Breast epithelium (tissue), 4 donors: ENCODE data around the gene KIF1A. TPM values are rescaled to one million over a fixed set of nuclear protein-coding genes. Genes with fewer than 3 reads are reported as not detected.

ENCODE experiments used
- DNase-seq, 2 donors: peaks; one replicate each; pipeline ENCODE4 v3.0.0-alpha.2; 2019; ENCODE audit warnings: low spot score in 2 of 2
- H3K27ac ChIP-seq, 2 donors: fragments of 200-600 bp; sonication (generic) in 1 of 2; one replicate each; pipeline ENCODE4 v1.5.1; 2016 to 2019; ENCODE audit warnings: mild to moderate bottlenecking in 1 of 2
- H3K27me3 ChIP-seq, 2 donors: fragments of 200-600 bp; sonication (generic) in 1 of 2; one replicate each; pipeline versions ENCODE4 v1.5.1 to v1.6.0; 2017 to 2019; ENCODE audit warnings: control low read depth in 1 of 2, mild to moderate bottlenecking in 1 of 2
- H3K36me3 ChIP-seq: fragments of 200-600 bp; one replicate; pipeline ENCODE4 v1.5.1; 2019
- H3K4me1 ChIP-seq, 2 donors: fragments of 200-600 bp; sonication (generic); one replicate each; pipeline ENCODE4 v1.5.1; 2016 to 2019; ENCODE audit warnings: control low read depth in 1 of 2
- H3K4me3 ChIP-seq, 3 donors: fragments of 200-600 bp; sonication (generic); 1 replicate in 2 of 3; 2 replicates in 1 of 3; pipeline ENCODE4 v1.5.1; 2016 to 2019; ENCODE audit warnings: mild to moderate bottlenecking in 3 of 3, moderate library complexity in 2 of 3
- H3K9me3 ChIP-seq, 2 donors: fragments of 200-600 bp; sonication (generic) in 1 of 2; one replicate each; pipeline ENCODE4 v1.5.1; 2016 to 2019; ENCODE audit warnings: control low read depth in 1 of 2
- CTCF ChIP-seq, 3 donors: fragments of 450-650 bp; IDR thresholded peaks; one replicate each; pipeline ENCODE4 v1.5.1; 2016 to 2017; ENCODE audit warnings: antibody characterized with exemption in 3 of 3, mild to moderate bottlenecking in 3 of 3, moderate library complexity in 3 of 3
- POLR2A ChIP-seq: fragments of 450-650 bp; IDR thresholded peaks from one replicate; pipeline ENCODE4 v1.6.1; 2016; ENCODE audit warnings: antibody characterized with exemption, mild to moderate bottlenecking, moderate library complexity
- POLR2AphosphoS5 ChIP-seq, 3 donors: sonication (generic); formaldehyde crosslinking; IDR thresholded peaks; one replicate each; pipeline ENCODE4 v1.6.1; 2017; ENCODE audit warnings: antibody characterized with exemption in 3 of 3
- intact Hi-C: fragments of 100-400 bp; cut with DNase I; formaldehyde crosslinking; loops from one replicate; pipeline ENCODE4 v1.15.1; 2023; ENCODE audit warnings: low total_unique reads
- total RNA-seq, 3 donors: library from RNA; depleted of rRNA; stranded (reverse); fragments of >200 nt; gene quantifications; one replicate each; pipeline ENCODE4 v1.1.0, GENCODE V29; 2016

Gene KIF1A
- total RNA-seq, 3 donors from 2014 or later: under 0.01 to 0.29 TPM; not detected in 1

- TF ChIP-seq CTCF (IDR thresholded peaks at IDR 0.05): no peak
- no peak for TF ChIP-seq POLR2AphosphoS5 (IDR thresholded peaks at IDR 0.05)
- no peak for TF ChIP-seq POLR2A
- H3K27ac ChIP-seq: no peak overlapping the region
- DNase-seq: no peak
- intact Hi-C loops: no loop called here
- no peaks in the 10 kb centered on the region for H3K9me3 ChIP-seq
- no peaks in the 10 kb centered on the region for H3K4me1 ChIP-seq
- no peaks in the 10 kb centered on the region for H3K27me3 ChIP-seq
- H3K4me3 ChIP-seq: no peak overlapping the region
- H3K36me3 ChIP-seq: no peaks in the 10 kb centered on the region
These were observed 97.6 kb downstream of the KIF1A start for GRCh38 chr2:240722376-240722775.

DNA sequence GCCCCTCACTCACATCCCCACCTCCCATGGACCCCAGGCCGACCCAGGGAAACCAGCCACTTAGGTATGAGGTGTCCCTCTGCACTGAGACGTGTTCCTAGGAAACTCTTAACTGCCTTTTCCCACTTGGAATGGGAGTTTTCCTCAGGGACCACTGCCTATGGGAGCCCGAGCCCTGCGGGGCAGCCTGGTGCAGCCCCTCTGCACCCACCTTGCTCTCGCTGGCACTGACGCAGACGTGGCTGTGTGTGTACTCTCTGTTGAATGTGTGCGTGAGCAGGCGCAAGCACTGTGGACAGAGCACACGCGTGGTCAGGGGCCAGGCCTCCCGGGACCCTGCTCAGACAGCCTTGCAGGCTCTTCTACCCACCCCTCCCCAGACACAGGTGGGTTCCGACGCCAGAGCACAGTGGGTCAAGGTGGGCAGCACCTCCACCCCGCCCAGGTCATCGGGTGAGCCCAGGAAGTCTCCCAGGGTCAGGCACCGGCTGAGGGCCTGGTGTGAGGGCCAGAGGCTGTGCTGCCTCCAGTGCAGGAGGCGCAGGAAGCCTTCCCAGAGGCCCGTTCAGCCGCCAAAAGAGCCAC, 98.3 kb downstream of the KIF1A start:
- DNase-seq: no peak
- intact Hi-C loops: no loop called here
- Histone ChIP-seq H3K9me3 (no peaks in the 10 kb centered on the region), H3K27ac (no peak overlapping the region), H3K4me3 (no peak overlapping the region), H3K36me3 (no peaks in the 10 kb centered on the region), H3K27me3 (no peaks in the 10 kb centered on the region), H3K4me1 (no peaks in the 10 kb centered on the region)
- no peak for TF ChIP-seq CTCF (IDR thresholded peaks at IDR 0.05)
- no peak for TF ChIP-seq POLR2AphosphoS5 (IDR thresholded peaks at IDR 0.05)
- TF ChIP-seq POLR2A: no peak

GRCh38 chr2:240720686-240721595, 99.1 kb downstream of the KIF1A start:
- no peaks in the 10 kb centered on the region for H3K36me3 ChIP-seq
- H3K27me3 ChIP-seq: peaks cover 0 to under 1% of the 10 kb centered on the region in 2 donors
- intact Hi-C loops: no loop called here
- no peak overlapping the region for H3K27ac ChIP-seq
- TF ChIP-seq POLR2A (no peak), POLR2AphosphoS5 (IDR thresholded peaks at IDR 0.05) (no peak), CTCF (IDR thresholded peaks at IDR 0.05) (no peak)
- no peaks in the 10 kb centered on the region for H3K9me3 ChIP-seq
- H3K4me3 ChIP-seq: no peak overlapping the region
- no peak for DNase-seq
- no peaks in the 10 kb centered on the region for H3K4me1 ChIP-seq

GRCh38 chr2:240719676-240720545, 100.1 kb downstream of the KIF1A start:
- Histone ChIP-seq H3K27me3 (peaks cover 0 to 6% of the 10 kb centered on the region in 2 donors), H3K4me3 (no peak overlapping the region), H3K4me1 (no peaks in the 10 kb centered on the region), H3K36me3 (no peaks in the 10 kb centered on the region), H3K27ac (no peak overlapping the region), H3K9me3 (no peaks in the 10 kb centered on the region)
- TF ChIP-seq POLR2AphosphoS5 (IDR thresholded peaks at IDR 0.05): no peak
- intact Hi-C loops: no loop called here
- no peak for DNase-seq

DNA sequence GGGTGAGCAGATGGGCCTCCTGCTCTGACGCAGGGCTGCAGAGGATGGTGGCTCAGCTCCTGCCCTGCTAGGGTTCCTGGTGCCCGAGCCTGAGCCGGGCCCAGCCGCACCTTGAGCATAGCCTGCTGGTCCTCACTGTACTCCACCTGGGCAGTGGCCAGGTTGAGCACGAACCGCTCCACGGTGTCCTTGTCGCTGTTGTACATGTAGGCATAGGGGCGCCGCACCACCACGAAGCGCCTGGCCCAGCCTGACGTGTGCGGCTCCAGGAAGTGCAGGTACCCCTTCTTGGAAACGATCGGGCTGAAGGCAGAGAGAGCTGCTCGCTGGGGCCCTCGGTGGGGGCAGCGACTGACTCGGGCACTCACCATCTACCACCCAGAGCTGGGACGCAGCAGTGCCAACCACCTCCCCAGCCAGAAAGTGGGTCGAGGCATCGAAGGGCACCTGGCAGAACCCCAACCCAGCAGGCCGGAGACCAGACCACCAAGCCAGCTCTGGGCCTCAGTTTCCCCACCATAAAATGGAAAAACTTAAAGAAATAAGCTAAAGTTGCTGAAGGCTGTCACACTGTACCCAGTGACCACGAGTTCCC, 101.0 kb downstream of the KIF1A start:
- Histone ChIP-seq H3K27me3 (peaks cover 0 to 6% of the 10 kb centered on the region in 2 donors), H3K4me1 (no peaks in the 10 kb centered on the region), H3K27ac (no peak overlapping the region), H3K9me3 (no peaks in the 10 kb centered on the region), H3K4me3 (no peak overlapping the region), H3K36me3 (no peaks in the 10 kb centered on the region)
- intact Hi-C loops: no loop called here
- no peak for DNase-seq
- TF ChIP-seq CTCF (IDR thresholded peaks at IDR 0.05): no peak
- TF ChIP-seq POLR2A: no peak
- no peak for TF ChIP-seq POLR2AphosphoS5 (IDR thresholded peaks at IDR 0.05)
